Natural killer cell (primary cell): ENCODE data around the gene SDS. TPM values are rescaled to one million over a fixed set of nuclear protein-coding genes. Genes with fewer than 3 reads are reported as not detected.

Experiments
- ATAC-seq, 3 donors: fragments of 150-1000 bp in 2 of 3; fragments of 200-7000 bp in 1 of 3; cut with Tn5 transposase; 1 replicate in 1 of 3; 2 replicates in 2 of 3; pipeline ENCODE4 v1.10.0; 2021; ENCODE audit warnings: mild to moderate bottlenecking in 2 of 3, moderate library complexity in 2 of 3
- DNase-seq, 2 donors: peaks; one replicate each; pipeline versions ENCODE4 v3.0.0 to v3.0.0-alpha.2; 2013 to 2021; ENCODE audit warnings: mixed read lengths in 1 of 2
- H3K27ac ChIP-seq: one replicate; pipeline ENCODE4 v1.5.1; 2013; ENCODE audit warnings: mild to moderate bottlenecking, low read length
- H3K27me3 ChIP-seq: one replicate; pipeline ENCODE4 v1.6.1; 2013; ENCODE audit warnings: low read length; ENCODE audit not compliant: control insufficient read depth, insufficient read depth
- H3K36me3 ChIP-seq: one replicate; pipeline ENCODE4 v1.6.1; 2013; ENCODE audit warnings: low read length; ENCODE audit not compliant: control insufficient read depth, insufficient read depth
- H3K4me1 ChIP-seq: one replicate; pipeline ENCODE4 v1.6.1; 2013; ENCODE audit warnings: low read length; ENCODE audit not compliant: control insufficient read depth, insufficient read depth
- H3K4me3 ChIP-seq: one replicate; pipeline ENCODE4 v1.5.1; 2013; ENCODE audit warnings: low read length
- H3K9me3 ChIP-seq: one replicate; pipeline ENCODE4 v1.6.1; 2013; ENCODE audit warnings: low read length; ENCODE audit not compliant: control insufficient read depth, insufficient read depth
- H3K27ac Mint-ChIP-seq, 2 donors: one replicate each; pipeline ENCODE4 v1.8.0; 2022; ENCODE audit warnings: mild to moderate bottlenecking in 2 of 2, mixed read lengths in 2 of 2, moderate library complexity in 1 of 2
- H3K27me3 Mint-ChIP-seq, 2 donors: one replicate each; pipeline ENCODE4 v1.8.0; 2022; ENCODE audit warnings: low read depth in 2 of 2, mixed read lengths in 2 of 2
- H3K36me3 Mint-ChIP-seq: one replicate; pipeline ENCODE4 v1.8.0; 2022; ENCODE audit warnings: mixed read lengths
- H3K4me1 Mint-ChIP-seq, 2 donors: one replicate each; pipeline ENCODE4 v1.8.0; 2022; ENCODE audit warnings: mixed read lengths in 2 of 2
- H3K4me3 Mint-ChIP-seq: one replicate; pipeline ENCODE4 v1.8.0; 2022; ENCODE audit warnings: mild to moderate bottlenecking, moderate library complexity, mixed read lengths
- H3K9me3 Mint-ChIP-seq, 2 donors: one replicate each; pipeline ENCODE4 v1.8.0; 2022; ENCODE audit warnings: mixed read lengths in 2 of 2
- CTCF ChIP-seq: fragments of 200-600 bp; IDR thresholded peaks from one replicate; pipeline ENCODE4 v1.8.0; 2022; ENCODE audit warnings: antibody characterized with exemption
- WGBS: methylation state at CpG from one replicate; pipeline ENCODE4 v1.1.7; 2013; ENCODE audit warnings: missing lambda C conversion rate; ENCODE audit not compliant: insufficient coverage; 5-methylcytosine and 5-hydroxymethylcytosine counted together
- intact Hi-C: fragments of 100-400 bp; cut with micrococcal nuclease; formaldehyde crosslinking; loops from one replicate; pipeline ENCODE4 v1.14.2; 2022
- total RNA-seq, 4 donors: library from RNA; stranded (reverse); fragments of 120-200 nt in 1 of 4; gene quantifications; one replicate each; pipeline versions ENCODE4 v1.2.3 to v1.2.4, GENCODE V29; 2013 to 2022

SDS gene
- total RNA-seq, 3 donors from 2014 or later (not counting 1 experiment from before 2014, with no cell fraction given): not detected

GRCh38 chr12:113439606-113440030, 35.9 kb upstream of the SDS start:
- Histone ChIP-seq H3K4me3 (no peak overlapping the region), H3K27ac (no peak overlapping the region), H3K4me1 (no peaks in the 10 kb centered on the region), H3K9me3 (no peaks in the 10 kb centered on the region), H3K36me3 (no peaks in the 10 kb centered on the region), H3K27me3 (no peaks in the 10 kb centered on the region)
- no peak overlapping the region for H3K27ac Mint-ChIP-seq
- H3K4me3 Mint-ChIP-seq: no peak overlapping the region
- H3K4me1 Mint-ChIP-seq: no peaks in the 10 kb centered on the region
- ATAC-seq: no peak
- intact Hi-C loops: no loop called here
- H3K9me3 Mint-ChIP-seq: no peaks in the 10 kb centered on the region
- WGBS: 38% methylated on average over 8 of the region's 8 CpGs
- no peak for TF ChIP-seq CTCF
- no peaks in the 10 kb centered on the region for H3K27me3 Mint-ChIP-seq
- no peaks in the 10 kb centered on the region for H3K36me3 Mint-ChIP-seq
- DNase-seq: no peak

- no peak for TF ChIP-seq CTCF
- Histone ChIP-seq H3K9me3 (no peaks in the 10 kb centered on the region), H3K4me1 (no peaks in the 10 kb centered on the region), H3K27ac (no peak overlapping the region), H3K4me3 (no peak overlapping the region), H3K27me3 (no peaks in the 10 kb centered on the region), H3K36me3 (no peaks in the 10 kb centered on the region)
- intact Hi-C loops: no loop called here
- DNase-seq (no peak), ATAC-seq (no peak)
- 64% methylated on average over 4 of the region's 4 CpGs for WGBS
- Mint-ChIP-seq H3K4me1 (no peaks in the 10 kb centered on the region), H3K9me3 (no peaks in the 10 kb centered on the region), H3K27me3 (no peaks in the 10 kb centered on the region), H3K36me3 (no peaks in the 10 kb centered on the region), H3K27ac (no peak overlapping the region), H3K4me3 (no peak overlapping the region)
Measured at GRCh38 chr12:113439301-113439597, 35.6 kb upstream of the SDS start.

- no peaks in the 10 kb centered on the region for H3K4me1 ChIP-seq
- no peaks in the 10 kb centered on the region for H3K27me3 ChIP-seq
- ATAC-seq: no peak
- H3K27ac Mint-ChIP-seq: no peak overlapping the region
- H3K27ac ChIP-seq: no peak overlapping the region
- H3K4me3 ChIP-seq: no peak overlapping the region
- no peak for DNase-seq
- H3K4me3 Mint-ChIP-seq: no peak overlapping the region
- H3K4me1 Mint-ChIP-seq: no peaks in the 10 kb centered on the region
- TF ChIP-seq CTCF: no peak
- H3K36me3 ChIP-seq: no peaks in the 10 kb centered on the region
- H3K36me3 Mint-ChIP-seq: no peaks in the 10 kb centered on the region
- H3K9me3 Mint-ChIP-seq: no peaks in the 10 kb centered on the region
- WGBS: 69% methylated on average over 4 of the region's 4 CpGs
- intact Hi-C loops: no loop called here
- H3K27me3 Mint-ChIP-seq: no peaks in the 10 kb centered on the region
- no peaks in the 10 kb centered on the region for H3K9me3 ChIP-seq
Measured at GRCh38 chr12:113438523-113439300, 35.0 kb upstream of the SDS start.

- Mint-ChIP-seq H3K27me3 (no peaks in the 10 kb centered on the region), H3K4me1 (no peaks in the 10 kb centered on the region), H3K4me3 (no peak overlapping the region), H3K36me3 (no peaks in the 10 kb centered on the region), H3K27ac (no peak overlapping the region), H3K9me3 (no peaks in the 10 kb centered on the region)
- H3K36me3 ChIP-seq: no peaks in the 10 kb centered on the region
- no peaks in the 10 kb centered on the region for H3K9me3 ChIP-seq
- WGBS: 87% methylated on average over 9 of the region's 9 CpGs
- no peak overlapping the region for H3K4me3 ChIP-seq
- no peaks in the 10 kb centered on the region for H3K4me1 ChIP-seq
- intact Hi-C loops: no loop called here
- no peak overlapping the region for H3K27ac ChIP-seq
- ATAC-seq (no peak), DNase-seq (no peak)
- H3K27me3 ChIP-seq: no peaks in the 10 kb centered on the region
- TF ChIP-seq CTCF: no peak
Measured at GRCh38 chr12:113437729-113438100, 34.0 kb upstream of the SDS start.
